Duodenal mucosa (tissue), 2 donors: Measurements from ENCODE around the gene GNL1.
"Not testable (repeated sequence)": the region's sequence is repeated elsewhere in the genome, so short reads cannot be mapped to it uniquely, and the experiment has no call there.

Experiments
- H3K27ac ChIP-seq: one replicate; pipeline ENCODE4 v1.7.0; 2013; ENCODE audit warnings: low read depth, low read length
- H3K27me3 ChIP-seq, 2 donors: one replicate each; pipeline ENCODE4 v1.7.0; 2013; ENCODE audit warnings: low read length in 2 of 2, control low read depth in 1 of 2; ENCODE audit not compliant: insufficient read depth in 2 of 2, control insufficient read depth in 1 of 2
- H3K36me3 ChIP-seq, 2 donors: one replicate each; pipeline ENCODE4 v1.7.0; 2013; ENCODE audit warnings: low read length in 2 of 2, control low read depth in 1 of 2; ENCODE audit not compliant: insufficient read depth in 2 of 2, control insufficient read depth in 1 of 2
- H3K4me1 ChIP-seq, 2 donors: one replicate each; pipeline ENCODE4 v1.7.0; 2013; ENCODE audit warnings: low read length in 2 of 2, control low read depth in 1 of 2; ENCODE audit not compliant: insufficient read depth in 2 of 2, control insufficient read depth in 1 of 2
- H3K4me3 ChIP-seq, 2 donors: one replicate each; pipeline ENCODE4 v1.7.0; 2013; ENCODE audit warnings: low read length in 2 of 2, low read depth in 1 of 2
- H3K9ac ChIP-seq, 2 donors: one replicate each; pipeline ENCODE4 v1.7.0; 2013; ENCODE audit warnings: low read length in 2 of 2, low read depth in 1 of 2
- H3K9me3 ChIP-seq, 2 donors: one replicate each; pipeline ENCODE4 v1.7.0; 2013; ENCODE audit warnings: low read length in 2 of 2, control low read depth in 1 of 2; ENCODE audit not compliant: control insufficient read depth in 1 of 2

Gene GNL1

GRCh38 chr6:30533460-30534294 lies 22.6 kb downstream of the GNL1 start:
- Histone ChIP-seq H3K36me3 (no peaks in the 10 kb centered on the region), H3K9ac (no peak overlapping the region), H3K9me3 (no peaks in the 10 kb centered on the region), H3K4me3 (peak overlapping the region; percentile 17 to 35), H3K4me1 (peaks cover 0 to 14% of the 10 kb centered on the region in 2 donors), H3K27ac (peak overlapping the region; percentile 11), H3K27me3 (no peaks in the 10 kb centered on the region)

- no peak overlapping the region for H3K9ac ChIP-seq
- H3K4me3 ChIP-seq = no peak overlapping the region
- no peaks in the 10 kb centered on the region for H3K9me3 ChIP-seq
- H3K4me1 ChIP-seq = peaks cover 0 to 17% of the 10 kb centered on the region in 2 donors
- H3K36me3 ChIP-seq = no peaks in the 10 kb centered on the region
- no peaks in the 10 kb centered on the region for H3K27me3 ChIP-seq
- H3K27ac ChIP-seq = no peak overlapping the region
Observed at GRCh38 chr6:30530014-30530413, 26.3 kb downstream of the GNL1 start.

- peaks cover 0 to 17% of the 10 kb centered on the region in 2 donors for H3K4me1 ChIP-seq
- H3K27ac ChIP-seq, H3K4me3 ChIP-seq: not testable (repeated sequence)
Observed at GRCh38 chr6:30529349-30529875, 26.9 kb downstream of the GNL1 start.

GRCh38 chr6:30526444-30526843 lies 29.8 kb downstream of the GNL1 start:
- not testable (repeated sequence) for H3K27ac ChIP-seq, H3K9ac ChIP-seq, H3K36me3 ChIP-seq, H3K4me3 ChIP-seq, H3K9me3 ChIP-seq, H3K27me3 ChIP-seq
- H3K4me1 ChIP-seq = peaks cover 0 to 17% of the 10 kb centered on the region in 2 donors

More at GRCh38 chr6:30529349-30529875, 26.9 kb downstream of the GNL1 start:
- H3K9ac ChIP-seq, H3K27me3 ChIP-seq, H3K9me3 ChIP-seq, H3K36me3 ChIP-seq: not testable (repeated sequence)

- not testable (repeated sequence) for H3K27ac ChIP-seq, H3K9ac ChIP-seq, H3K4me1 ChIP-seq, H3K4me3 ChIP-seq, H3K27me3 ChIP-seq, H3K9me3 ChIP-seq, H3K36me3 ChIP-seq
Observed at GRCh38 chr6:30521952-30522351, 34.3 kb downstream of the GNL1 start.

GRCh38 chr6:30521082-30521481 lies 35.2 kb downstream of the GNL1 start:
- not testable (repeated sequence) for H3K9ac ChIP-seq, H3K9me3 ChIP-seq, H3K27ac ChIP-seq, H3K4me3 ChIP-seq, H3K27me3 ChIP-seq, H3K4me1 ChIP-seq, H3K36me3 ChIP-seq

- H3K9me3 ChIP-seq = no peaks in the 10 kb centered on the region
- no peaks in the 10 kb centered on the region for H3K4me1 ChIP-seq
- no peak overlapping the region for H3K9ac ChIP-seq
- no peak overlapping the region for H3K27ac ChIP-seq
- no peak overlapping the region for H3K4me3 ChIP-seq
- H3K27me3 ChIP-seq = no peaks in the 10 kb centered on the region
- H3K36me3 ChIP-seq = no peaks in the 10 kb centered on the region
Observed at GRCh38 chr6:30520522-30520921, 35.8 kb downstream of the GNL1 start.

- H3K9me3 ChIP-seq, H3K9ac ChIP-seq, H3K4me3 ChIP-seq, H3K36me3 ChIP-seq, H3K4me1 ChIP-seq, H3K27me3 ChIP-seq, H3K27ac ChIP-seq: not testable (repeated sequence)
Observed at GRCh38 chr6:30518505-30519145, 37.7 kb downstream of the GNL1 start.

GRCh38 chr6:30517767-30518504 lies 38.4 kb downstream of the GNL1 start:
- H3K27ac ChIP-seq = not testable (repeated sequence)

GRCh38 chr6:30516754-30517076 lies 39.6 kb downstream of the GNL1 start:
- not testable (repeated sequence) for H3K27me3 ChIP-seq, H3K4me1 ChIP-seq, H3K27ac ChIP-seq, H3K9me3 ChIP-seq, H3K36me3 ChIP-seq
- Histone ChIP-seq H3K4me3 (peak overlapping the region; percentile 74 to 78), H3K9ac (peak overlapping the region in 1 of 2 donors; percentile 77)

More at GRCh38 chr6:30517767-30518504, 38.4 kb downstream of the GNL1 start:
- not testable (repeated sequence) for H3K4me1 ChIP-seq, H3K9ac ChIP-seq, H3K9me3 ChIP-seq, H3K36me3 ChIP-seq, H3K27me3 ChIP-seq, H3K4me3 ChIP-seq
